GM12864 (cell line): ENCODE data around the gene APOBEC3C.
"Not testable (repeated sequence)": the region's sequence is repeated elsewhere in the genome, so short reads cannot be mapped to it uniquely, and the experiment has no call there.

ENCODE experiments used
- DNase-seq: peaks from one replicate; pipeline ENCODE4 v3.0.0-alpha.2; 2011; ENCODE audit warnings: low read depth
- H3K4me3 ChIP-seq: 2 replicates; pipeline ENCODE4 v1.5.1; 2011; ENCODE audit warnings: mild to moderate bottlenecking, low read depth, low read length, control low read depth
- CTCF ChIP-seq: IDR thresholded peaks from 2 replicates; pipeline ENCODE4 v1.5.1; 2011; ENCODE audit warnings: low read depth, mild to moderate bottlenecking, moderate library complexity, low read length, control low read depth, inconsistent platforms; ENCODE audit errors: missing control alignments

APOBEC3C gene

GRCh38 chr22:38984224-38984623, 29.8 kb upstream of the APOBEC3C start:
- no peak overlapping the region for H3K4me3 ChIP-seq
- TF ChIP-seq CTCF, result no peak
- DNase-seq, result no peak

GRCh38 chr22:38984784-38985757, 29.0 kb upstream of the APOBEC3C start:
- H3K4me3 ChIP-seq, result not testable (repeated sequence)
- peak; percentile 74 for DNase-seq

GRCh38 chr22:38986629-38987028, 27.4 kb upstream of the APOBEC3C start:
- no peak for DNase-seq
- TF ChIP-seq CTCF, result no peak
- no peak overlapping the region for H3K4me3 ChIP-seq

GRCh38 chr22:38987171-38987895, 26.7 kb upstream of the APOBEC3C start:
- DNase-seq, result no peak
- TF ChIP-seq CTCF, result no peak

GRCh38 chr22:38989466-38989865, 24.6 kb upstream of the APOBEC3C start:
- DNase-seq, result no peak
- no peak overlapping the region for H3K4me3 ChIP-seq
- no peak for TF ChIP-seq CTCF

More at GRCh38 chr22:38987171-38987895, 26.7 kb upstream of the APOBEC3C start:
- H3K4me3 ChIP-seq, result no peak overlapping the region

GRCh38 chr22:38992871-38993371, 21.1 kb upstream of the APOBEC3C start:
- not testable (repeated sequence) for DNase-seq, H3K4me3 ChIP-seq

GRCh38 chr22:38996105-38996504, 18.0 kb upstream of the APOBEC3C start:
- no peak for DNase-seq
- H3K4me3 ChIP-seq, result no peak overlapping the region
- TF ChIP-seq CTCF, result no peak

GRCh38 chr22:38997518-38997917, 16.5 kb upstream of the APOBEC3C start:
- DNase-seq, result no peak
- TF ChIP-seq CTCF, result no peak

More at GRCh38 chr22:38997518-38997917, 16.5 kb upstream of the APOBEC3C start:
- H3K4me3 ChIP-seq, result no peak overlapping the region
